HL-60 (cell line): ENCODE data around the gene TMEM14C.
A peak's percentile ranks its signal among the peaks of the same experiment; 100 is the strongest.

ENCODE experiments used
- GABPA ChIP-seq: IDR thresholded peaks from 2 replicates; pipeline ENCODE4 v1.6.1; 2012; ENCODE audit warnings: low read depth
- TF ChIP-seq, protein P1 (sequence below): IDR thresholded peaks from one replicate; pipeline ENCODE4 v1.5.1; 2011; ENCODE audit warnings: low read length, control low read depth, inconsistent platforms; ENCODE audit not compliant: insufficient read depth

DNA sequence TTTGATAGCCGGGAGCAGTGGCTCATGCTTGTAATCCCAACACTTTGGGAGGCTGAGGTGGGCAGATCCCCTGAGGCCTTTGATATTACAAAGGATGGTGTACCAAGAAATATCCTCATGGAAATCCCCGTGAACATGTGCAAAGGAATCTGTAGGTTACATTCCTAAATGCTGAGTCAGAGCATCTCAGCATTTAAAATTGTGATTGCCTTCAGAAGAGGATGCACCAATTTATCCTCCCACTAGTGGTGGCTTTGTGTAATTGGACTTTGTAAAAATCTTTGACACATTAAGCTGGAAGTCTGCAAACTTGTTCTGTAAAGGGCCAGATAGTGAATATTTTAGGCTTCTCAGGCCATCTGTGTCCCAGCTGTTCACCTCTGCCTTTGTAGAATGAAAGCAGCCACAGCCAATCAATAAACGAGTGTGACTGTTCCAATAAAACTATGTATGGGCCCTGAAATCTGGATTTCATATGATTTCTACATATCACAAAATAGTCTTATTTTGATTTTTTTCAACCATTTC, 36.5 kb downstream of the TMEM14C start:
- TF ChIP-seq, protein P1, sequence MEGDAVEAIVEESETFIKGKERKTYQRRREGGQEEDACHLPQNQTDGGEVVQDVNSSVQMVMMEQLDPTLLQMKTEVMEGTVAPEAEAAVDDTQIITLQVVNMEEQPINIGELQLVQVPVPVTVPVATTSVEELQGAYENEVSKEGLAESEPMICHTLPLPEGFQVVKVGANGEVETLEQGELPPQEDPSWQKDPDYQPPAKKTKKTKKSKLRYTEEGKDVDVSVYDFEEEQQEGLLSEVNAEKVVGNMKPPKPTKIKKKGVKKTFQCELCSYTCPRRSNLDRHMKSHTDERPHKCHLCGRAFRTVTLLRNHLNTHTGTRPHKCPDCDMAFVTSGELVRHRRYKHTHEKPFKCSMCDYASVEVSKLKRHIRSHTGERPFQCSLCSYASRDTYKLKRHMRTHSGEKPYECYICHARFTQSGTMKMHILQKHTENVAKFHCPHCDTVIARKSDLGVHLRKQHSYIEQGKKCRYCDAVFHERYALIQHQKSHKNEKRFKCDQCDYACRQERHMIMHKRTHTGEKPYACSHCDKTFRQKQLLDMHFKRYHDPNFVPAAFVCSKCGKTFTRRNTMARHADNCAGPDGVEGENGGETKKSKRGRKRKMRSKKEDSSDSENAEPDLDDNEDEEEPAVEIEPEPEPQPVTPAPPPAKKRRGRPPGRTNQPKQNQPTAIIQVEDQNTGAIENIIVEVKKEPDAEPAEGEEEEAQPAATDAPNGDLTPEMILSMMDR, result peak; percentile 47
- no peak for TF ChIP-seq GABPA
